GM23248 (cell line): Measurements from ENCODE around the gene HIF3A. TPM values are rescaled to one million over a fixed set of nuclear protein-coding genes. Genes with fewer than 3 reads are reported as not detected.

Experiments used
- DNase-seq: peaks from one replicate; pipeline ENCODE4 v3.0.0-alpha.2; 2015
- H2AFZ ChIP-seq: fragments of 200-600 bp; sonication (generic); 2 replicates; pipeline ENCODE4 v1.6.1; 2016; ENCODE audit warnings: antibody characterized with exemption
- H3F3A ChIP-seq: fragments of 200-600 bp; sonication (generic); 2 replicates; pipeline ENCODE4 v1.6.1; 2016; ENCODE audit warnings: mild to moderate bottlenecking, antibody characterized with exemption, mixed run types; ENCODE audit not compliant: insufficient read depth
- H3K27ac ChIP-seq: fragments of 200-600 bp; sonication (generic); 2 replicates; pipeline ENCODE4 v1.5.1; 2016; ENCODE audit warnings: mild to moderate bottlenecking
- H3K27me3 ChIP-seq: fragments of 200-600 bp; sonication (generic); replicated peaks from 2 replicates; pipeline ENCODE4 v1.6.1; 2016; ENCODE audit warnings: mild to moderate bottlenecking; ENCODE audit not compliant: insufficient read depth
- H3K36me3 ChIP-seq: fragments of 200-600 bp; sonication (generic); 2 replicates; pipeline ENCODE4 v1.6.1; 2016; ENCODE audit warnings: low read depth, mild to moderate bottlenecking
- H3K4me1 ChIP-seq: fragments of 200-600 bp; sonication (generic); 2 replicates; pipeline ENCODE4 v1.6.1; 2016; ENCODE audit warnings: mild to moderate bottlenecking; ENCODE audit not compliant: insufficient read depth
- H3K4me2 ChIP-seq: fragments of 200-600 bp; sonication (generic); one replicate; pipeline ENCODE4 v1.6.1; 2016; ENCODE audit warnings: mild to moderate bottlenecking; ENCODE audit not compliant: unreplicated experiment
- H3K4me3 ChIP-seq: fragments of 200-600 bp; sonication (generic); 2 replicates; pipeline ENCODE4 v1.5.1; 2016; ENCODE audit warnings: mild to moderate bottlenecking
- H3K79me2 ChIP-seq: fragments of 200-600 bp; sonication (generic); 2 replicates; pipeline ENCODE4 v1.6.1; 2016; ENCODE audit warnings: mild to moderate bottlenecking; ENCODE audit not compliant: insufficient read depth
- H3K9ac ChIP-seq: fragments of 200-600 bp; sonication (generic); 2 replicates; pipeline ENCODE4 v1.6.1; 2016; ENCODE audit warnings: mild to moderate bottlenecking
- H3K9me2 ChIP-seq: fragments of 200-600 bp; sonication (generic); 2 replicates; pipeline ENCODE4 v1.6.1; 2016; ENCODE audit warnings: mixed run types, mild to moderate bottlenecking, moderate library complexity; ENCODE audit not compliant: insufficient read depth
- H3K9me3 ChIP-seq: fragments of 200-600 bp; sonication (generic); one replicate; pipeline ENCODE4 v1.6.1; 2017; ENCODE audit warnings: low read depth
- H4K20me1 ChIP-seq: fragments of 200-600 bp; sonication (generic); 2 replicates; pipeline ENCODE4 v1.6.0; 2016; ENCODE audit not compliant: insufficient read depth
- EZH2 ChIP-seq: fragments of 200-600 bp; sonication (generic); IDR thresholded peaks from 2 replicates; pipeline ENCODE4 v1.6.1; 2018; ENCODE audit warnings: antibody characterized with exemption, mild to moderate bottlenecking; ENCODE audit not compliant: insufficient read depth, poor library complexity, severe bottlenecking
- EZH2phosphoT487 ChIP-seq: fragments of 200-600 bp; sonication (generic); IDR thresholded peaks from 2 replicates; pipeline ENCODE4 v1.6.1; 2018; ENCODE audit warnings: antibody characterized with exemption, moderate library complexity, mild to moderate bottlenecking, low read depth; ENCODE audit not compliant: insufficient read depth
- WGBS, 2 experiments: methylation state at CpG; one replicate each; pipeline ENCODE4 v1.1.6; 2015 to 2017; ENCODE audit warnings: low lambda C conversion rate in 2 of 2, low coverage in 1 of 2; ENCODE audit errors: missing lambda C conversion rate in 2 of 2; 5-methylcytosine and 5-hydroxymethylcytosine counted together
- in situ Hi-C: fragments of 300-500 bp; cut with MboI; formaldehyde crosslinking; loops from 2 replicates; pipeline ENCODE4 v1.15.0; 2020
- polyA plus RNA-seq: library from polyadenylated mRNA; unstranded; fragments of >200 nt; fragmentation: Nextera tagmentation; extraction: Ambion mirVana; gene quantifications from 2 replicates; pipeline ENCODE4 v1.2.1, GENCODE V29; 2016
- total RNA-seq: library from RNA; depleted of rRNA; stranded (reverse); fragments of >200 nt; shearing (Covaris generic); gene quantifications from 2 replicates; pipeline ENCODE4 v1.2.3, GENCODE V29; 2014

The HIF3A gene
- total and polyA plus RNA-seq, 2 experiments from 2014 or later: 0.20 TPM; not detected in 1

GRCh38 chr19:46339446-46339845 is 42.6 kb downstream of the HIF3A start:
- no peaks in the 10 kb centered on the region for H3K9me3 ChIP-seq
- 74 to 80% methylated on average over 10 of the region's 10 CpGs for WGBS, 2 experiments
- H3K4me1 ChIP-seq: no peaks in the 10 kb centered on the region
- H3K36me3 ChIP-seq: no peaks in the 10 kb centered on the region
- no peaks in the 10 kb centered on the region for H3K27me3 ChIP-seq
- DNase-seq: no peak
- H3K4me2 ChIP-seq: no peak overlapping the region
- no peak overlapping the region for H3K9ac ChIP-seq
- H2AFZ ChIP-seq: no peak overlapping the region
- TF ChIP-seq EZH2phosphoT487 (no peak), EZH2 (no peak)
- no peak overlapping the region for H3K4me3 ChIP-seq
- no peak overlapping the region for H3K27ac ChIP-seq
- H4K20me1 ChIP-seq: no peaks in the 10 kb centered on the region
- H3K79me2 ChIP-seq: no peaks in the 10 kb centered on the region
- no peaks in the 10 kb centered on the region for H3F3A ChIP-seq
- H3K9me2 ChIP-seq: no peaks in the 10 kb centered on the region
- in situ Hi-C loops: no loop called here

- Histone ChIP-seq H3K4me1 (no peaks in the 10 kb centered on the region), H2AFZ (no peak overlapping the region), H3K4me2 (no peak overlapping the region), H3K9me3 (no peaks in the 10 kb centered on the region), H3K27me3 (no peaks in the 10 kb centered on the region), H3K79me2 (no peaks in the 10 kb centered on the region), H3K36me3 (no peaks in the 10 kb centered on the region), H3F3A (no peaks in the 10 kb centered on the region), H3K9ac (no peak overlapping the region), H3K4me3 (no peak overlapping the region), H3K27ac (no peak overlapping the region), H3K9me2 (no peaks in the 10 kb centered on the region), H4K20me1 (no peaks in the 10 kb centered on the region)
- no peak for DNase-seq
- 93 to 97% methylated on average over 11 of the region's 11 CpGs for WGBS, 2 experiments
- in situ Hi-C loops: no loop called here
- no peak for TF ChIP-seq EZH2phosphoT487
- TF ChIP-seq EZH2: no peak
Measured at GRCh38 chr19:46340051-46340659, 43.3 kb downstream of the HIF3A start.

GRCh38 chr19:46341937-46342336 is 45.1 kb downstream of the HIF3A start:
- Histone ChIP-seq H3K9me2 (no peaks in the 10 kb centered on the region), H3K9me3 (no peaks in the 10 kb centered on the region), H4K20me1 (no peaks in the 10 kb centered on the region), H3K27ac (no peak overlapping the region), H3K4me2 (no peak overlapping the region), H3K9ac (no peak overlapping the region), H3K79me2 (peaks cover under 1% of the 10 kb centered on the region; the same call in 1 of the 2 replicates), H3K27me3 (no peaks in the 10 kb centered on the region), H3F3A (no peaks in the 10 kb centered on the region), H3K4me3 (no peak overlapping the region), H3K4me1 (no peaks in the 10 kb centered on the region), H3K36me3 (no peaks in the 10 kb centered on the region), H2AFZ (no peak overlapping the region)
- in situ Hi-C loops: no loop called here
- WGBS, 2 experiments: 92% methylated on average over 3 of the region's 3 CpGs
- TF ChIP-seq EZH2phosphoT487: no peak
- no peak for TF ChIP-seq EZH2
- DNase-seq: no peak

GRCh38 chr19:46344363-46344762 is 47.5 kb downstream of the HIF3A start:
- Histone ChIP-seq H4K20me1 (no peaks in the 10 kb centered on the region), H3K27ac (no peak overlapping the region), H3K36me3 (no peaks in the 10 kb centered on the region), H3K79me2 (peaks cover 25% of the 10 kb centered on the region), H3K9me3 (no peaks in the 10 kb centered on the region), H2AFZ (no peak overlapping the region), H3K4me3 (no peak overlapping the region), H3F3A (no peaks in the 10 kb centered on the region), H3K27me3 (no peaks in the 10 kb centered on the region), H3K4me1 (peaks cover 8% of the 10 kb centered on the region; the same call in 1 of the 2 replicates), H3K9ac (no peak overlapping the region), H3K9me2 (no peaks in the 10 kb centered on the region), H3K4me2 (no peak overlapping the region)
- no peak for DNase-seq
- TF ChIP-seq EZH2phosphoT487: no peak
- TF ChIP-seq EZH2: no peak
- 50 to 64% methylated on average over 1 of the region's 1 CpG for WGBS, 2 experiments
- in situ Hi-C loops: no loop called here
